AG04450 (cell line): ENCODE results near the gene MMP24OS. TPM values are rescaled to one million over a fixed set of nuclear protein-coding genes. Genes with fewer than 3 reads are reported as not detected.
"Not testable (repeated sequence)": the region's sequence is repeated elsewhere in the genome, so short reads cannot be mapped to it uniquely, and the experiment has no call there.

Source experiments
- CTCF ChIA-PET: fragments of 300-600, 350-600 bp; formaldehyde crosslinking; extraction: SDS; loops from one replicate; lab custom pipeline; 2022; ENCODE audit warnings: antibody characterized with exemption, inconsistent platforms; lab: Charles Lee
- POLR2A ChIA-PET: fragments of 350-600 bp; formaldehyde crosslinking; extraction: SDS; loops from one replicate; lab custom pipeline; 2021; ENCODE audit warnings: antibody characterized with exemption, inconsistent platforms; lab: Yijun Ruan, JAX
- DNase-seq: peaks from one replicate; pipeline ENCODE4 v3.0.0-alpha.2; 2011; ENCODE audit warnings: low read depth, low spot score
- H3K27ac ChIP-seq: one replicate; pipeline ENCODE4 v1.5.1; 2012; ENCODE audit warnings: low read depth, low read length, control low read depth
- H3K27me3 ChIP-seq: one replicate; pipeline ENCODE4 v1.6.0; 2012; ENCODE audit warnings: low read length; ENCODE audit not compliant: control insufficient read depth, insufficient read depth
- H3K4me3 ChIP-seq: 2 replicates; pipeline ENCODE4 v1.5.1; 2011; ENCODE audit warnings: mild to moderate bottlenecking, low read depth, low read length, control low read depth
- H3K9me3 ChIP-seq: 2 replicates; pipeline ENCODE4 v1.5.1; 2012; ENCODE audit warnings: low read length; ENCODE audit not compliant: control insufficient read depth, insufficient read depth
- polyA plus RNA-seq: library from polyadenylated mRNA; depleted of rRNA; stranded (reverse); fragments of >200 nt; gene quantifications from 2 replicates; pipeline ENCODE4 v1.2.3, GENCODE V29; 2011
- TF ChIP-seq, protein P1 (sequence below): IDR thresholded peaks from 2 replicates; pipeline ENCODE4 v1.5.1; 2011; ENCODE audit warnings: low read depth, low read length, control low read depth, inconsistent platforms

Gene MMP24OS
- polyA plus RNA-seq, 1 experiment, result 35.3 TPM

DNA sequence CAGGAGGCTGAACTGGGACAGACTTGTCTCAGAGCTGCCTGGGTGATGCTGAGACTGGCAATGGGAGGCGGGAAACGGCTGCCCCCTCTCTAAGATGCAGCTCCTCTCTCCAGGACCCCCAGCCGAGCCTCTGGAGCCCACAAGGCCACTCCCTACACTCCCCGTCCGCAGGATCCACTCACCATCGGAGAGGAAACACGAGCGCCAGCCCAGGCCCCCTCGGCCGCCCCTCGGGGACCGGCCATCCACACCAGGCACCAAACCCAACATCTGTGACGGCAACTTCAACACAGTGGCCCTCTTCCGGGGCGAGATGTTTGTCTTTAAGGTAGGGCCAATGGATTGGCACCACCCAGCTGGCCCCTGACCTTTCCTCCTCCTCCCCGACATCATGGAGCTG is 10.8 kb downstream of the MMP24OS start:
- ChIA-PET POLR2A (interaction anchor here (0.7 to 0.8 kb wide), 2 partner anchors 11 to 118 kb away, joined by 3 to 4 read pairs; partner anchors contain the start of gene MMP24OS), CTCF (interaction anchor here (4.2 to 4.8 kb wide), 2 partner anchors 122 to 171 kb away, joined by 33 to 37 read pairs; no protein-coding TSS in a partner anchor)
- Histone ChIP-seq H3K27ac (no peak overlapping the region), H3K27me3 (no peaks in the 10 kb centered on the region), H3K9me3 (no peaks in the 10 kb centered on the region; the same call in 1 of the 2 replicates), H3K4me3 (no peak overlapping the region)
- TF ChIP-seq, protein P1, sequence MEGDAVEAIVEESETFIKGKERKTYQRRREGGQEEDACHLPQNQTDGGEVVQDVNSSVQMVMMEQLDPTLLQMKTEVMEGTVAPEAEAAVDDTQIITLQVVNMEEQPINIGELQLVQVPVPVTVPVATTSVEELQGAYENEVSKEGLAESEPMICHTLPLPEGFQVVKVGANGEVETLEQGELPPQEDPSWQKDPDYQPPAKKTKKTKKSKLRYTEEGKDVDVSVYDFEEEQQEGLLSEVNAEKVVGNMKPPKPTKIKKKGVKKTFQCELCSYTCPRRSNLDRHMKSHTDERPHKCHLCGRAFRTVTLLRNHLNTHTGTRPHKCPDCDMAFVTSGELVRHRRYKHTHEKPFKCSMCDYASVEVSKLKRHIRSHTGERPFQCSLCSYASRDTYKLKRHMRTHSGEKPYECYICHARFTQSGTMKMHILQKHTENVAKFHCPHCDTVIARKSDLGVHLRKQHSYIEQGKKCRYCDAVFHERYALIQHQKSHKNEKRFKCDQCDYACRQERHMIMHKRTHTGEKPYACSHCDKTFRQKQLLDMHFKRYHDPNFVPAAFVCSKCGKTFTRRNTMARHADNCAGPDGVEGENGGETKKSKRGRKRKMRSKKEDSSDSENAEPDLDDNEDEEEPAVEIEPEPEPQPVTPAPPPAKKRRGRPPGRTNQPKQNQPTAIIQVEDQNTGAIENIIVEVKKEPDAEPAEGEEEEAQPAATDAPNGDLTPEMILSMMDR, result no peak
- no peak for DNase-seq

DNA sequence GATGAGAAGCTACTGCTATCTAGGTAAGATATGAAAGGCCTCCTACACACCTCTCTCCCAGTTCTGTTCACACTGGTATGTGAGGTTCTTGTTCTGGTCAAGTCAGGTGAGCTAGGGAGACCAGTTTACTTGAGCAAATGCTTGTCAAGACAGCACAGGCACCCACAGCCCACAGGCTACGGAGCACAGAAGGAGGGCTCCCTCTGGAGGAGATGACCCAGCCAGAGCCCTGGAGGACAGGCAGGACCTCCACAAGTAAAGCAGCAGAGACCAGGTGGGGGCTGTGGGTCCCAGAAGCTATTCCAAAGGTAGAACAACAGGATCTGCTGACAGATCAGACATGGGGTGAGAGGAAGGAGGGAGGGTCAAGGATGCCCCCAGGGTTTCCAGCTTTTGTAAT is 13.2 kb downstream of the MMP24OS start:
- Histone ChIP-seq H3K27ac (no peak overlapping the region), H3K9me3 (no peaks in the 10 kb centered on the region; the same call in 1 of the 2 replicates), H3K4me3 (no peak overlapping the region), H3K27me3 (no peaks in the 10 kb centered on the region)
- CTCF ChIA-PET, result interaction anchor here (0.6 to 4.2 kb wide), 6 partner anchors 56 to 242 kb away, joined by 3 to 33 read pairs (median 6); partner anchors contain the start of gene EDEM2
- POLR2A ChIA-PET, result interaction anchor here (0.5 kb wide), 1 partner anchor 175 kb away, joined by 4 read pairs; no protein-coding TSS in a partner anchor
- TF ChIP-seq, protein P1, result peak; percentile 38
- no peak for DNase-seq

DNA sequence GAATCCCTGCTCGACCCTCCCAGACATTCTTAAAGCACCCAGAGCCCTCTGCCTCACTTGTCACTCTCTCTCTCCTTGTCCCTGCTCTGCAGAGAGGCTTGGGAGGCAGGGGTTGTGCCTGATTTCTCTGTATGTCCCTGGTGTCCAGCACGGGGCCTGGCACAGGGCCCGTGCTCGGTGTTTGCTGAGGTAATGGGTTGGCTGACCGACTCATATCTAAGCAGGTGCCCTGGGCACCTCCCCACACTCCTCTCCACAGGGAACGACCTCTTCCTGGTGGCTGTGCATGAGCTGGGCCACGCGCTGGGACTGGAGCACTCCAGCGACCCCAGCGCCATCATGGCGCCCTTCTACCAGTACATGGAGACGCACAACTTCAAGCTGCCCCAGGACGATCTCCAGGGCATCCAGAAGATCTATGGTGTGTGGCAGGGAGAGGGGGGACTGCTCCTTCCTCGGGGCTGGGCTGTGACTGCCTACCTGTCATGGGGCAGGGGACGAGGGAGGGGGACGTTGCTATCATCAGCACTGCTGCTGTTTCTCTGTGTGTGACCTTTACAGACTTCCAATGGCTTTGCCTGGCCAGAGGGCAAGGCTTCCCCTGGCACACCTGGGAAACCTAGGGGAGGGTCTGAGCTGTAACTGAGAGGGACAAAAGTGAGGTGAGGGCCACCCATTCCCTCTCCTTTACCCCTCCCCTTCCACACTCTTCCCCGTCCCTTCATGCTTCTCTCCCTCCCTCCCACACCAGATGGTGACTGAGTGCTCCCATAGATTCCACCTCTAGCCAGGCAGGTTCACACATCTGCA is 14.2 kb downstream of the MMP24OS start:
- Histone ChIP-seq H3K9me3 (no peaks in the 10 kb centered on the region), H3K27ac (peak overlapping the region; percentile 47), H3K4me3 (no peak overlapping the region), H3K27me3 (no peaks in the 10 kb centered on the region)
- TF ChIP-seq, protein P1, result no peak
- DNase-seq, result no peak
- CTCF ChIA-PET, result interaction anchor here (0.6 to 4.2 kb wide), 9 partner anchors 23 to 255 kb away, joined by 4 to 33 read pairs (median 5); partner anchors contain the start of gene EDEM2
- POLR2A ChIA-PET, result interaction anchor here (0.6 to 0.7 kb wide), 5 partner anchors 13 to 261 kb away, joined by 3 to 8 read pairs (median 5); no protein-coding TSS in a partner anchor

DNA sequence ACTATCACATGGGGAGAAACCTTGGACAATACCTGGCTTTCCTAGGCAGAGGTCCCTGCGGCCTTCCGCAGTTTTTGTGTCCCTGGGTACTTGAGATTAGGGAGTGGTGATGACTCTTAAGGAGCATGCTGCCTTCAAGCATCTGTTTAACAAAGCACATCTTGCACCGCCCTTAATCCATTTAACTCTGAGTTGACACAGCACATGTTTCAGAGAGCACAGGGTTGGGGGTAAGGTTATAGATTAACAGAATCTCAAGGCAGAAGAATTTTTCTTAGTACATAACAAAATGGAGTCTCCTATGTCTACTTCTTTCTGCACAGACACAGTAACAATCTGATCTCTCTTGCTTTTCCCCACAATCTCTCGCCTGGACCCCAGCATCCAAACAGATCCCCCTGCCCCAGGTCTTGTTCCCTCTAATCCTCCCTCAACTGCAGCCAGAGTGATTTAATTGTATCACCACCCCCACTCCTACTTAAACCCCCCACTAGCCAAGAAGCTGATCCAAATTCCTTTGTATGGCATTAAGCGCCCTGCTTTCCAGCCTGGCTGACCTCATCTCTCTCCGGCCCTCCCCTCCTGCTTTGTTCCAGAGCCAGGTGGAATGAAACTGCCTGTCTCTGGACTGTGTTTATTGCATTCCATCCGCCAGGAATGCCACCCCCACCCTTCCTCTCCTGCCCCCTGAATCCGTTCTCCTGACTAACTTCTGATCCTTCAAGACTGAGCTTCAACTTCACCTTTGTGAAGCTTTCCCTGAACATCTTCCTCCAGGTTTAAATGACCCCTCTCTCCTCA is 15.0 kb downstream of the MMP24OS start:
- H3K9me3 ChIP-seq, H3K27me3 ChIP-seq, H3K4me3 ChIP-seq: not testable (repeated sequence)
- peak; percentile 34 for DNase-seq
- TF ChIP-seq, protein P1, result peak; percentile 31
- POLR2A ChIA-PET, result interaction anchor here (0.6 to 0.7 kb wide), 5 partner anchors 12 to 260 kb away, joined by 3 to 8 read pairs (median 5); no protein-coding TSS in a partner anchor
- H3K27ac ChIP-seq, result peak overlapping the region; percentile 47
- CTCF ChIA-PET, result interaction anchor here (0.5 to 4.2 kb wide), 10 partner anchors 22 to 419 kb away, joined by 3 to 33 read pairs (median 6); no protein-coding TSS in a partner anchor

DNA sequence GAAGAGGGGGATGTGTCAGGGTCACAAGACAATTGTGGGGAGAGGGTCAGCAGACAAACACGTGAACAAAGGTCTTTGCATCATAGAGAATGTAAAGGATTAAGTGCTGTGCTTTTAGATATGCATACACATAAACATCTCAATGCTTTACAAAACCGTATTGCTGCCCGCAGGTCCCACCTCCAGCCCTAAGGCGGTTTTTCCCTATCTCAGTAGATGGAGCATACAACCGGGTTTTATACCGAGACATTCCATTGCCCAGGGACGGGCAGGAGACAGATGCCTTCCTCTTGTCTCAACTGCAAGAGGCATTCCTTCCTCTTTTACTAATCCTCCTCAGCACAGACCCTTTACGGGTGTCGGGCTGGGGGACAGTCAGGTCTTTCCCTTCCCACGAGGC is 15.6 kb downstream of the MMP24OS start:
- POLR2A ChIA-PET, result interaction anchor here (0.7 kb wide), 1 partner anchor 28 kb away, joined by 13 read pairs; no protein-coding TSS in a partner anchor
- DNase-seq, CTCF ChIA-PET, H3K27ac ChIP-seq, H3K9me3 ChIP-seq, H3K27me3 ChIP-seq, H3K4me3 ChIP-seq: not testable (repeated sequence)
